UCSD-AML1 (cell line): ENCODE measurements around the gene PEAK3.
A peak's percentile ranks its signal among the peaks of the same experiment; 100 is the strongest.

Experiments
- DNase-seq: peaks from one replicate; lab custom pipeline; 2025; ENCODE audit not compliant: unreplicated experiment; lab: John Stamatoyannopoulos, UW

The PEAK3 gene

GRCh38 chr19:2251106-2252054 is 30.6 kb downstream of the PEAK3 start:
- DNase-seq, result no peak

- DNase-seq, result no peak
Measured at GRCh38 chr19:2250766-2251105, 31.2 kb downstream of the PEAK3 start.

GRCh38 chr19:2249880-2250765 is 31.9 kb downstream of the PEAK3 start:
- no peak for DNase-seq

- no peak for DNase-seq
Measured at GRCh38 chr19:2249010-2249866, 32.7 kb downstream of the PEAK3 start, which contains the start of gene AMH. TSS of gene AMH (plus strand) at chr19:2249323. CDS start at chr19:2249333, 10 bp downstream.

- no peak for DNase-seq
Measured at GRCh38 chr19:2248136-2249009, 33.6 kb downstream of the PEAK3 start.

- DNase-seq, result no peak
Measured at GRCh38 chr19:2247433-2248101, 34.4 kb downstream of the PEAK3 start.

- DNase-seq, result no peak
Measured at GRCh38 chr19:2246801-2247361, 35.1 kb downstream of the PEAK3 start.

- no peak for DNase-seq
Measured at GRCh38 chr19:2246014-2246620, 35.9 kb downstream of the PEAK3 start.

GRCh38 chr19:2245273-2245672 is 36.7 kb downstream of the PEAK3 start:
- no peak for DNase-seq

- DNase-seq, result no peak
Measured at GRCh38 chr19:2244486-2244885, 37.5 kb downstream of the PEAK3 start.

GRCh38 chr19:2244125-2244411 is 37.9 kb downstream of the PEAK3 start:
- DNase-seq, result no peak

GRCh38 chr19:2243274-2244124 is 38.5 kb downstream of the PEAK3 start:
- DNase-seq, result no peak

- DNase-seq, result no peak
Measured at GRCh38 chr19:2242816-2243215, 39.2 kb downstream of the PEAK3 start.

GRCh38 chr19:2242092-2242537 is 39.9 kb downstream of the PEAK3 start:
- DNase-seq, result no peak

- no peak for DNase-seq
Measured at GRCh38 chr19:2240881-2241760, 40.9 kb downstream of the PEAK3 start.

GRCh38 chr19:2239771-2240770 is 41.9 kb downstream of the PEAK3 start:
- peak; percentile 50 for DNase-seq
